KOPT-K1 (cell line): ENCODE data around the gene CYP4F22.
"Not testable (repeated sequence)": the region's sequence is repeated elsewhere in the genome, so short reads cannot be mapped to it uniquely, and the experiment has no call there.

Experiments used
- H3K27ac ChIP-seq: fragments of 200-600 bp; sonication (generic); 2 replicates; pipeline ENCODE4 v1.5.1; 2016; ENCODE audit warnings: antibody characterized with exemption, mild to moderate bottlenecking, low read depth, low read length; ENCODE audit not compliant: poor library complexity, severe bottlenecking
- H3K36me3 ChIP-seq: fragments of 200-600 bp; sonication (generic); 2 replicates; pipeline ENCODE4 v1.5.1; 2017; ENCODE audit warnings: antibody characterized with exemption, mild to moderate bottlenecking, low read length, moderate library complexity; ENCODE audit not compliant: insufficient read depth
- H3K9me3 ChIP-seq: fragments of 200-600 bp; sonication (generic); 2 replicates; pipeline ENCODE4 v1.5.1; 2017; ENCODE audit warnings: antibody characterized with exemption, low read length, mild to moderate bottlenecking; ENCODE audit not compliant: insufficient read depth, poor library complexity, severe bottlenecking

CYP4F22 gene

GRCh38 chr19:15479391-15480345, 28.7 kb upstream of the CYP4F22 start, which contains the start of gene PGLYRP2:
Gene PGLYRP2 (minus strand): TSS chr19:15479501. CDS start chr19:15479371, 130 bp downstream.
- no peak within 1 kb of the TSS for H3K27ac ChIP-seq

GRCh38 chr19:15480996-15481395, 27.3 kb upstream of the CYP4F22 start:
- not testable (repeated sequence) for H3K36me3 ChIP-seq, H3K9me3 ChIP-seq, H3K27ac ChIP-seq

More at GRCh38 chr19:15479391-15480345, 28.7 kb upstream of the CYP4F22 start, which contains the start of gene PGLYRP2:
- H3K36me3 ChIP-seq, result no peaks in the 10 kb centered on the region
- H3K9me3 ChIP-seq, result no peaks in the 10 kb centered on the region

GRCh38 chr19:15485768-15486167, 22.6 kb upstream of the CYP4F22 start:
- H3K27ac ChIP-seq, H3K9me3 ChIP-seq, H3K36me3 ChIP-seq: not testable (repeated sequence)

DNA sequence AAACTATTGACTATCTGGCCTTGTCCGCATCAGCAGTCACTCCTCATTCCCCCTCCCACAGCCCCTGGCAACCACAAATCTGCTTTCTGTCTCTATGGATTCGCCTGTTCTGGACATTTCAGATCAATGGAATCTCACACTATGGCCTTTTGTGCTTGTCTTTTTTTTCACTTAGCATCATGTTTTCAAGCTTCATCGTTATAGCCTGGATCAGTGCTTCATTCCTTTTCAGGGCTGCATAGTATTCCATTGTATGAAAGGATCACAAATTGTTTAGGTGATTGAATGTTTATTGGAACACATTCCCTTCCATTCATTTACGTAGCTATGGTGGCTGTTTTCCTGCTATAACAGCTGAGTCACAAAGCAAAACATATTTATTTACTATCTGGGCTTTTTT, 21.3 kb upstream of the CYP4F22 start:
- Histone ChIP-seq H3K36me3 (no peaks in the 10 kb centered on the region), H3K9me3 (no peaks in the 10 kb centered on the region), H3K27ac (no peak overlapping the region)

DNA sequence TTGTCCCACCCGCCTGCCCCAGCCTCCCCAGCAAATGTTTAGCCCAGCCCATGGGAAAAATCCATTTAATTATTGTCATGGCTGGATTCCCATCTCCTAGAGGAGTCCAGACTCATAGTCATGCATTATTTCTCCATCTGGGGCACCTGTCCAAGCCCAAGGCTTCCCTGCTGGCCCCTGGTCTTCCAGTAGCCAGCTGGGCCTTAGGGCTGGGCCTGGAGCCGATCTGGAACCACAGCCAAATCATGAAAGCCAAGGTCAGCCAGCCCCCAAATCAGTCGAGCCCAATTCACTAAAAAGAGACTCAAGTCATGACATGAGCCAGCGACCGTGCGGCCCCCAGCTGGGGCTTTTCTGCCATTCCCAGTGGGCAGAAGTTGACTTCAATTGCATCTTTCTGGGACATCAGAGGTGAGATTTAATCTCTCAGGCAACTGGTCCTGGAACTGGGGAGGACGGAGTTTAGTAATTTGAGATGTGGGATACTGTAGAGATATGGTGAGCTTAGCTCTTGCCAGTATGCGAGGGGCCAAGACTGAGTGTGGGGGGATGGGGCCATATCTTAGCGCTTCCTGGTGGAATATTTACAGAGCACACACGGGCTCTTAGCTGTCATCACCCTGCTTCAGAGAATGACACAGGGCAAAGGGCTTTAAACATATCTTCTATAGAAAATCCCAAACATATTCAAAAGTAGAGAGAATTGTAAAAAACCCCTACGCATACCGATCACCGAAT, 19.7 kb upstream of the CYP4F22 start:
- no peaks in the 10 kb centered on the region for H3K36me3 ChIP-seq
- no peaks in the 10 kb centered on the region for H3K9me3 ChIP-seq
- no peak overlapping the region for H3K27ac ChIP-seq

- no peaks in the 10 kb centered on the region for H3K9me3 ChIP-seq
- no peak overlapping the region for H3K27ac ChIP-seq
- H3K36me3 ChIP-seq, result no peaks in the 10 kb centered on the region
Observed at GRCh38 chr19:15495151-15495550, 13.2 kb upstream of the CYP4F22 start.

- no peaks in the 10 kb centered on the region for H3K36me3 ChIP-seq
- H3K9me3 ChIP-seq, result no peaks in the 10 kb centered on the region
- no peak overlapping the region for H3K27ac ChIP-seq
Observed at GRCh38 chr19:15498156-15498858, 10.0 kb upstream of the CYP4F22 start.

DNA sequence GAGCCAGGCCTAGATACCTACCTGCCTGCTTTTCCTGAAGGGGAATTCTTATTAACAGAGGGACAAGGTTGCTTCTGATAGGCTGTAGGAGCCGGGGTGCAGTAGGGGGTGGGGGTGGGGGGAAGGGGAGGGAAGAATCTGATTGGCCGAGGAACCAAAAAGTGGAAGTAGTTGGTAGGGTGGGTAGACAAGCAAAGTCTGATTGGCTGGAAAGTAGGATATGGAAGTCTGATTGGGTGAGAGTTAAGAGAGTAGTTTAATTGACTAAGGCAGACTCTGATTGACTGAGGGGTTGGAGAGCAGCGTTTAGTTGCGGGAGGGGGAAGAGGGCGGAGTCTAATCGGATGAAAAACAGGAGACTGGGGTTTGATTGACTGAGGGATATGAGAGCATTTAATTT, 9.4 kb upstream of the CYP4F22 start:
- Histone ChIP-seq H3K36me3 (no peaks in the 10 kb centered on the region), H3K9me3 (no peaks in the 10 kb centered on the region), H3K27ac (no peak overlapping the region)

DNA sequence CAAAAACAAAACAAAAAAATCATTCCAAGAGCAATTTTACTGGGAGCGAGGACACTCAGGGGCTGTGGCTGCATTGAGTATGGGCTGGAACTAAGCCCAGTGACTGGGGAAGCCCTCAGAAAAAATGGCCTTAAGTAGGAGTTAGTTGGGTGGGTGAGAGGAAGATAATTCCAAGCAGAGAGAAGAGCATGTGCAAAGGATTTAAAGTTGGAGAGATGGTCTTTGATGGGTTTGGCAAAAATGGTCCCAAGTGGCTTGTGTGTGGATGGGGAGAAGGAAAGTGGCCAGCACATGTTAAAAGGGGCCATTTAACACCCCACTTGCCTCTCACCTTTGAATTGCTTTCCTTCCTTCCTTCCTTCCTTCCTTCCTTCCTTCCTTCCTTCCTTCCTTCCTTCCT, 6.7 kb upstream of the CYP4F22 start:
- Histone ChIP-seq H3K27ac (no peak overlapping the region), H3K36me3 (no peaks in the 10 kb centered on the region), H3K9me3 (no peaks in the 10 kb centered on the region)

DNA sequence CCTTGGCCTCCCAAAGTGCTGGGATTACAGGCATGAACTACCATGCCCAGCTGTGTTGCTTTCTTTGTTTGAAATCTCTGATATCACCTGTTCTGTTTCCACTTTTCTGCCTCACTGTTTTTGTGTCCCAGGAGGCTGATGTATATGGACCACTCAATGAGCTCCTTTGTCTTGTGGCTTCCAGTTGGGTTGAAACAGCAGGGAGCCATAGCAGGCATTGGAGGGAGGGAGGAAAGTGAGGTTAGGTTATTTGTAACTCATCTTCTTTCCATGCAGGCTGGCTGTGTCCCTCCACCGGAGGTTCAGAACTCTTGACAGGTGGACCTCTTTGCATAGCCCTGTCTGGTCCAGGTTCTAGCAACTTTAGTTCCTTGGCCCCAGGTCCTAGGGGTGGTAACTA, 6.1 kb upstream of the CYP4F22 start:
- Histone ChIP-seq H3K9me3 (no peaks in the 10 kb centered on the region), H3K36me3 (no peaks in the 10 kb centered on the region), H3K27ac (no peak overlapping the region)

GRCh38 chr19:15506074-15506571, 2.2 kb upstream of the CYP4F22 start:
- no peaks in the 10 kb centered on the region for H3K36me3 ChIP-seq
- H3K9me3 ChIP-seq, result no peaks in the 10 kb centered on the region
- no peak overlapping the region for H3K27ac ChIP-seq

DNA sequence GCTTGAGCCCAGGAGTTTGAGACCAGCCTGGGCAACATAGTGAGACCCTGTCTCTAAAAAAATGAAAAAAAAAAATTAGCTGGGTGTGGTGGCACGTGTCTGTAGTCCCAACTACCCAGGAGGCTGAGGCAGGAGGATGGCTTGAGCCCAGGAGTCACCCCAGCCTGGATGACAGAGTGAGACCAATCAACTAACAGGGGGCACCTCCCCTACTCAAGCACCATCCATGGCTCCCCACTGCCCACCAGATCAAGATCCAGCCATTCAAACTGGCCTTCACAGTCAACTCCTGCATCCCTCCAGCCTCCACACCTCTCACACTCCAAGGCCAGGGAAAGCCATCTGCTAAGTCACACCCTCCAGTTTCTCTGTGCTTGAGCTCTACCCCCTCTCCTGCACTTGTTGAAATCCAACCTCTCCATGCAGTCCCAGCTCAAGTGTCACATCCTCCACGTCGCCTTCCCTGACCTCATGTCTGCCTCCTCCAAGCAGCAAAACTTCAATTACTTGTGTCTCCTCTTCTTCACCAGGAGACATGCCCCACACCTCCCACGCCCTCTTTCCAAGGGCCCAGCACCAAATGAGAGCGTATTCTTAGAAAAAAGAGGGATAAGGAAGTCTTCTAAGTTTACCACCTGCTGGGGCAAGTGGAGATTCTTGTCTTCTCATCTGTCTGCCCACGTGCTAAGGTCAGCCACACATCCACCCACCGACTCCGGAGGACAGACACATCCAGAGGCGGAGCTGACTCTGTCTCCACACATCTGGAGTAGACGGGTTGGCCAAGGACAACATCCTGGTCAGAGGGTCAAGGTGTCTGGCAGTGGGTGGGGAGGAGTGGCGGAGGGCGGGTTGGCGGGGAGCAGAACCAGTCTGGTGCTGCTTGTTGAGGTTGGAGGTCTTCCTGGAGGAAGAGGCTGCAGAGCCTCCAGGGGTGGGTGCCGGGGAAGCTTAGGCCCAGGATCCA, 974 bp upstream of the CYP4F22 start:
- H3K36me3 ChIP-seq, result no peaks in the 10 kb centered on the region
- H3K9me3 ChIP-seq, result no peaks in the 10 kb centered on the region
- H3K27ac ChIP-seq, result no peak overlapping the region

GRCh38 chr19:15511671-15512424, 3.5 kb downstream of the CYP4F22 start:
- Histone ChIP-seq H3K36me3 (no peaks in the 10 kb centered on the region), H3K27ac (no peak overlapping the region), H3K9me3 (peaks cover 11% of the 10 kb centered on the region)
